GM23248 (cell line): ENCODE data around the gene TRAPPC5.

Experiments used
- EZH2 ChIP-seq: fragments of 200-600 bp; sonication (generic); IDR thresholded peaks from 2 replicates; pipeline ENCODE4 v1.6.1; 2018; ENCODE audit warnings: antibody characterized with exemption, mild to moderate bottlenecking; ENCODE audit not compliant: insufficient read depth, poor library complexity, severe bottlenecking
- EZH2phosphoT487 ChIP-seq: fragments of 200-600 bp; sonication (generic); IDR thresholded peaks from 2 replicates; pipeline ENCODE4 v1.6.1; 2018; ENCODE audit warnings: antibody characterized with exemption, moderate library complexity, mild to moderate bottlenecking, low read depth; ENCODE audit not compliant: insufficient read depth

DNA sequence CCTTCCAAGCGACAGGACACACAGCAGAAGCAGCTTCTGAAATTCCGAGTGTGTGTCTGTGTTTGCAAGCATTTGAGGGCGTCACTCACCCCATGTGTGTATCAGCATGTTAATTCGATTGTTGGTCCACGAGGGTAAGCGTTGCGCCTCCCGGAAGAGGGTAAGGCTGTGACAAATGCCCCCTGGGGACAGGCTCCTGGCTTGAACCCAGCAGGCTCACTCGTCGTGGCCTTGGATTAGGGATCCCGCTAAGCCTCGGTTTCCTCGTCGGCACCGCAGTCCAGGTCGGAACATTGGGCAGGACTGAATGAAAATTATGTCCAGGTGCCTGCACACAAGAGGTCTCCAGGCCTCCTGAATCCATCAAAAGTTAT lies 44.3 kb upstream of the TRAPPC5 start:
- TF ChIP-seq EZH2phosphoT487, result no peak
- TF ChIP-seq EZH2, result no peak
